ENCODE results near the gene CST9. TPM values are rescaled to one million over a fixed set of nuclear protein-coding genes. Genes with fewer than 3 reads are reported as not detected.

Gene CST9
- total RNA-seq, 3 donors from 2014 or later (not counting 1 experiment from before 2014, with no cell fraction given): not detected

- WGBS (ENCODE audit: insufficient coverage): 94% methylated on average over 9 of the region's 9 CpGs
- no peak for TF ChIP-seq CTCF (IDR thresholded peaks at IDR 0.05)
- H3K4me3 Mint-ChIP-seq: no peak overlapping the region
Observed at GRCh38 chr20:23631226-23631822, 25.6 kb upstream of the CST9 start.

GRCh38 chr20:23630392-23630849 is 24.7 kb upstream of the CST9 start:
- H3K27ac ChIP-seq (ENCODE audit: low read length): no peak overlapping the region
- no peaks in the 10 kb centered on the region for H3K9me3 Mint-ChIP-seq
- H3K36me3 Mint-ChIP-seq: no peaks in the 10 kb centered on the region
- H3K27me3 Mint-ChIP-seq (ENCODE audit: low read depth in 2 of 2): no peaks in the 10 kb centered on the region
- intact Hi-C loops (cut with micrococcal nuclease): no loop called here
- H3K4me3 Mint-ChIP-seq: no peak overlapping the region
- 88% methylated on average over 4 of the region's 4 CpGs for WGBS (ENCODE audit: insufficient coverage)
- no peaks in the 10 kb centered on the region for H3K4me1 Mint-ChIP-seq
- no peaks in the 10 kb centered on the region for H3K27me3 ChIP-seq (ENCODE audit: control insufficient read depth, insufficient read depth, low read length)
- ATAC-seq: no peak
- TF ChIP-seq CTCF (IDR thresholded peaks at IDR 0.05): no peak
- H3K4me3 ChIP-seq (ENCODE audit: low read length): no peak overlapping the region
- no peak overlapping the region for H3K27ac Mint-ChIP-seq
- no peak for DNase-seq
- no peaks in the 10 kb centered on the region for H3K4me1 ChIP-seq (ENCODE audit: control insufficient read depth, insufficient read depth, low read length)
- H3K9me3 ChIP-seq (ENCODE audit: control insufficient read depth, insufficient read depth, low read length): no peaks in the 10 kb centered on the region
- no peaks in the 10 kb centered on the region for H3K36me3 ChIP-seq (ENCODE audit: control insufficient read depth, insufficient read depth, low read length)

More at GRCh38 chr20:23631226-23631822, 25.6 kb upstream of the CST9 start:
- DNase-seq: no peak
- no peak for ATAC-seq
- no peak overlapping the region for H3K4me3 ChIP-seq (ENCODE audit: low read length)
- no peaks in the 10 kb centered on the region for H3K36me3 ChIP-seq (ENCODE audit: control insufficient read depth, insufficient read depth, low read length)
- Mint-ChIP-seq H3K27ac (no peak overlapping the region), H3K27me3 (ENCODE audit: low read depth in 2 of 2) (no peaks in the 10 kb centered on the region), H3K36me3 (no peaks in the 10 kb centered on the region), H3K9me3 (no peaks in the 10 kb centered on the region), H3K4me1 (peaks cover 0 to 3% of the 10 kb centered on the region in 2 donors)
- no peaks in the 10 kb centered on the region for H3K27me3 ChIP-seq (ENCODE audit: control insufficient read depth, insufficient read depth, low read length)
- no peak overlapping the region for H3K27ac ChIP-seq (ENCODE audit: low read length)
- H3K4me1 ChIP-seq (ENCODE audit: control insufficient read depth, insufficient read depth, low read length): peaks cover under 1% of the 10 kb centered on the region
- no peaks in the 10 kb centered on the region for H3K9me3 ChIP-seq (ENCODE audit: control insufficient read depth, insufficient read depth, low read length)
- intact Hi-C loops (cut with micrococcal nuclease): no loop called here

- Mint-ChIP-seq H3K27me3 (ENCODE audit: low read depth in 2 of 2) (peaks cover 0 to 1% of the 10 kb centered on the region in 2 donors), H3K36me3 (no peaks in the 10 kb centered on the region), H3K9me3 (no peaks in the 10 kb centered on the region), H3K4me1 (no peaks in the 10 kb centered on the region), H3K4me3 (no peak overlapping the region), H3K27ac (no peak overlapping the region)
- DNase-seq (no peak), ATAC-seq (no peak)
- no peak overlapping the region for H3K27ac ChIP-seq (ENCODE audit: low read length)
- H3K9me3 ChIP-seq (ENCODE audit: control insufficient read depth, insufficient read depth, low read length): no peaks in the 10 kb centered on the region
- H3K27me3 ChIP-seq (ENCODE audit: control insufficient read depth, insufficient read depth, low read length): no peaks in the 10 kb centered on the region
- no peak overlapping the region for H3K4me3 ChIP-seq (ENCODE audit: low read length)
- 77% methylated on average over 12 of the region's 12 CpGs for WGBS (ENCODE audit: insufficient coverage)
- no peaks in the 10 kb centered on the region for H3K36me3 ChIP-seq (ENCODE audit: control insufficient read depth, insufficient read depth, low read length)
- no peaks in the 10 kb centered on the region for H3K4me1 ChIP-seq (ENCODE audit: control insufficient read depth, insufficient read depth, low read length)
- TF ChIP-seq CTCF (IDR thresholded peaks at IDR 0.05): no peak
- intact Hi-C loops (cut with micrococcal nuclease): no loop called here
Observed at GRCh38 chr20:23629542-23630391, 24.1 kb upstream of the CST9 start.
